Choroid plexus epithelial cell (primary cell): ENCODE results near the gene EIF1AD.
"Not testable (repeated sequence)": the region's sequence is repeated elsewhere in the genome, so short reads cannot be mapped to it uniquely, and the experiment has no call there.

Source experiments
- DNase-seq: peaks from one replicate; pipeline ENCODE4 v3.0.0-alpha.2; 2010; ENCODE audit warnings: low read depth
- H3K4me3 ChIP-seq: 2 replicates; pipeline ENCODE4 v1.5.1; 2011; ENCODE audit warnings: low read depth, mild to moderate bottlenecking, control low read depth, low read length, moderate library complexity
- TF ChIP-seq, protein P1 (sequence below): conservative IDR thresholded peaks from 2 replicates; pipeline ENCODE4 v1.5.1; 2011; ENCODE audit warnings: low read depth, mild to moderate bottlenecking, control low read depth, inconsistent platforms, low read length, moderate library complexity

EIF1AD gene

DNA sequence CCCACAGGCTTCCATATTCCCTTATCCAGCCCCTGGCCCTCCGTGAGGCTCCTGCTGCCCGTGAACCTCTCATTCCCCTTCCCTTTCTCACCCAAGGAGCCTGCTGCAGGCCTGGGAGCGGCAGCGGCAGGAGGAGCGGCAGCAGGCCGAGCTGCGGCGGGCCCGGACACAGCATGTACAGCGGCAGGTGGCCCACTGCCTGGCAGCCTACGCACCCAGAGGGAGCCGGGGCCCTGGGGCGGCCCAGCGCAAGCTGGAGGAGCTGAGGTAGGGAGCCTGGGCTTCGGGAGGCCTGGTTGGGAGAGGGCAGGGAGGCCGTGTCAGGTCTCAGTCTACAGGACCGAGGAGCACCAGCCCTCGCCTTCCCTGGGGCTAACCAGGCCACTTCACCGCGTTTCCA, 48.5 kb downstream of the EIF1AD start:
- TF ChIP-seq, protein P1, sequence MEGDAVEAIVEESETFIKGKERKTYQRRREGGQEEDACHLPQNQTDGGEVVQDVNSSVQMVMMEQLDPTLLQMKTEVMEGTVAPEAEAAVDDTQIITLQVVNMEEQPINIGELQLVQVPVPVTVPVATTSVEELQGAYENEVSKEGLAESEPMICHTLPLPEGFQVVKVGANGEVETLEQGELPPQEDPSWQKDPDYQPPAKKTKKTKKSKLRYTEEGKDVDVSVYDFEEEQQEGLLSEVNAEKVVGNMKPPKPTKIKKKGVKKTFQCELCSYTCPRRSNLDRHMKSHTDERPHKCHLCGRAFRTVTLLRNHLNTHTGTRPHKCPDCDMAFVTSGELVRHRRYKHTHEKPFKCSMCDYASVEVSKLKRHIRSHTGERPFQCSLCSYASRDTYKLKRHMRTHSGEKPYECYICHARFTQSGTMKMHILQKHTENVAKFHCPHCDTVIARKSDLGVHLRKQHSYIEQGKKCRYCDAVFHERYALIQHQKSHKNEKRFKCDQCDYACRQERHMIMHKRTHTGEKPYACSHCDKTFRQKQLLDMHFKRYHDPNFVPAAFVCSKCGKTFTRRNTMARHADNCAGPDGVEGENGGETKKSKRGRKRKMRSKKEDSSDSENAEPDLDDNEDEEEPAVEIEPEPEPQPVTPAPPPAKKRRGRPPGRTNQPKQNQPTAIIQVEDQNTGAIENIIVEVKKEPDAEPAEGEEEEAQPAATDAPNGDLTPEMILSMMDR = no peak
- DNase-seq = no peak
- no peak overlapping the region for H3K4me3 ChIP-seq

GRCh38 chr11:65952052-65952521, 49.9 kb downstream of the EIF1AD start:
- TF ChIP-seq, protein P1 = no peak
- H3K4me3 ChIP-seq = no peak overlapping the region
- DNase-seq = no peak

GRCh38 chr11:65951641-65952040, 50.3 kb downstream of the EIF1AD start:
- not testable (repeated sequence) for H3K4me3 ChIP-seq

GRCh38 chr11:65950711-65951110, 51.2 kb downstream of the EIF1AD start:
- not testable (repeated sequence) for DNase-seq

More at GRCh38 chr11:65951641-65952040, 50.3 kb downstream of the EIF1AD start:
- not testable (repeated sequence) for DNase-seq

GRCh38 chr11:65947603-65948125, 54.3 kb downstream of the EIF1AD start:
- TF ChIP-seq, protein P1 = no peak
- H3K4me3 ChIP-seq = no peak overlapping the region
- no peak for DNase-seq

More at GRCh38 chr11:65950711-65951110, 51.2 kb downstream of the EIF1AD start:
- H3K4me3 ChIP-seq = not testable (repeated sequence)

- no peak overlapping the region for H3K4me3 ChIP-seq
- TF ChIP-seq, protein P1 = no peak
- no peak for DNase-seq
Measured at GRCh38 chr11:65947133-65947532, 54.8 kb downstream of the EIF1AD start.

- no peak overlapping the region for H3K4me3 ChIP-seq
- DNase-seq = no peak
- TF ChIP-seq, protein P1 = no peak
Measured at GRCh38 chr11:65946655-65947054, 55.3 kb downstream of the EIF1AD start.
